K562 (cell line): Measurements from ENCODE around the gene KIF5A. TPM values are rescaled to one million over a fixed set of nuclear protein-coding genes. Genes with fewer than 3 reads are reported as not detected.

Source experiments
- ATAC-seq: fragments of 200-7000 bp; cut with Tn5 transposase; 3 replicates; pipeline ENCODE4 v1.9.1; 2020; ENCODE audit warnings: moderate library complexity
- BruUV-seq: library from RNA; stranded (reverse); fragments of 400-500 nt; replicated peaks from 2 replicates; lab custom pipeline; 2021; lab: Mats Ljungman, UMichigan
- CTCF ChIA-PET: fragments of 300-600 bp; formaldehyde crosslinking; extraction: SDS; loops from one replicate; lab custom pipeline; 2021; ENCODE audit warnings: low intra/inter-chr PET ratio; lab: Yijun Ruan, JAX
- POLR2A ChIA-PET: fragments of 300-600, 350-650 bp; sonication (Branson Sonifier 250); formaldehyde crosslinking; extraction: SDS; loops from one replicate; lab custom pipeline; 2021; ENCODE audit warnings: antibody characterized with exemption, inconsistent platforms; lab: Yijun Ruan, JAX
- DNase-seq, 4 experiments: peaks; one replicate each; pipeline versions ENCODE4 v3.0.0 to v3.0.0-alpha.2; 2011 to 2018; ENCODE audit warnings: low spot score in 3 of 4, mixed read lengths in 3 of 4; ENCODE audit errors: extremely low read depth in 1 of 4
- FAIRE-seq: peaks from 2 replicates; lab custom pipeline; 2011; peaks lifted over from hg19 to GRCh38; lab: Jason Lieb, UNC
- H2AFZ ChIP-seq: 2 replicates; pipeline ENCODE4 v1.6.0; 2011; ENCODE audit warnings: low read depth, low read length, control low read depth, inconsistent platforms
- H3K27ac ChIP-seq: fragments of 200-600 bp; 3 replicates; pipeline ENCODE4 v1.8.0; 2011; ENCODE audit warnings: low read depth, mild to moderate bottlenecking, control low read depth, inconsistent platforms, low read length, moderate library complexity, mixed read lengths; ENCODE audit errors: extremely low read depth
- H3K27me3 ChIP-seq, 2 experiments: fragments of 300-600 bp in 1 of 2; 2 replicates in 1 of 2; 3 replicates in 1 of 2; pipeline versions ENCODE4 v1.6.0 to v1.8.0; 2011; ENCODE audit warnings: inconsistent platforms in 2 of 2, low read length in 2 of 2, mild to moderate bottlenecking in 1 of 2, mixed read lengths in 1 of 2, moderate library complexity in 1 of 2; ENCODE audit not compliant: control insufficient read depth in 2 of 2, insufficient read depth in 2 of 2
- H3K36me3 ChIP-seq: fragments of 300-600 bp; 3 replicates; pipeline ENCODE4 v1.8.0; 2011; ENCODE audit warnings: mild to moderate bottlenecking, low read length, inconsistent platforms; ENCODE audit not compliant: control insufficient read depth, insufficient read depth
- H3K4me1 ChIP-seq, 2 experiments: fragments of 200-600 bp in 1 of 2; replicated peaks in 1 of 2; 2 replicates in 1 of 2; 3 replicates in 1 of 2; pipeline versions ENCODE4 v1.5.1 to v1.8.0; 2011; ENCODE audit warnings: inconsistent platforms in 2 of 2, low read length in 2 of 2, mild to moderate bottlenecking in 1 of 2, mixed read lengths in 1 of 2, moderate library complexity in 1 of 2; ENCODE audit not compliant: control insufficient read depth in 2 of 2, insufficient read depth in 2 of 2
- H3K4me2 ChIP-seq: 2 replicates; pipeline ENCODE4 v1.6.1; 2011; ENCODE audit warnings: low read length, control low read depth, inconsistent platforms, mixed read lengths; ENCODE audit not compliant: insufficient read depth
- H3K4me3 ChIP-seq: fragments of 200-600 bp; sonication (generic), shearing (Covaris generic); 2 replicates; pipeline ENCODE4 v1.5.1; 2016; ENCODE audit warnings: control low read depth, inconsistent platforms
- H3K79me2 ChIP-seq: fragments of 200-600 bp; 3 replicates; pipeline ENCODE4 v1.8.0; 2011; ENCODE audit warnings: low read length, inconsistent platforms; ENCODE audit not compliant: control insufficient read depth, insufficient read depth
- H3K9ac ChIP-seq, 2 experiments: 2 replicates each; pipeline versions ENCODE4 v1.6.0 to v1.6.1; 2011; ENCODE audit warnings: low read depth in 2 of 2, low read length in 2 of 2, control low read depth in 1 of 2, inconsistent platforms in 1 of 2, mild to moderate bottlenecking in 1 of 2, mixed read lengths in 1 of 2; ENCODE audit not compliant: insufficient read depth in 1 of 2
- H3K9me1 ChIP-seq: one replicate; pipeline ENCODE4 v1.6.0; 2011; ENCODE audit warnings: inconsistent platforms, mild to moderate bottlenecking, low read length, moderate library complexity; ENCODE audit not compliant: control insufficient read depth, insufficient read depth
- H3K9me3 ChIP-seq: replicated peaks from 2 replicates; pipeline ENCODE4 v1.5.1; 2011; ENCODE audit warnings: low read depth, low read length, inconsistent platforms; ENCODE audit not compliant: control insufficient read depth, insufficient read depth
- H4K20me1 ChIP-seq: replicated peaks from 2 replicates; pipeline ENCODE4 v1.6.1; 2011; ENCODE audit warnings: low read length, inconsistent platforms, mixed read lengths; ENCODE audit not compliant: control insufficient read depth, insufficient read depth
- RBFOX2 ChIP-seq: fragments of 200-400 bp; formaldehyde crosslinking; IDR thresholded peaks from 2 replicates; pipeline ENCODE4 v1.6.1; 2017; ENCODE audit warnings: low read depth, mild to moderate bottlenecking, low read length, moderate library complexity
- ZNF512 ChIP-seq: IDR thresholded peaks from 2 replicates; pipeline ENCODE4 v1.6.1; 2016; ENCODE audit warnings: missing genetic modification characterization, missing compliant biosample characterization
- WGBS: fragments of 100-300 bp; shearing (Covaris generic); methylation state at CpG from one replicate; pipeline ENCODE4 v1.1.6; 2016; ENCODE audit warnings: low coverage, mixed read lengths; ENCODE audit not compliant: insufficient coverage; ENCODE audit errors: missing lambda C conversion rate; 5-methylcytosine and 5-hydroxymethylcytosine counted together
- in situ Hi-C: fragments of 300-500 bp; cut with MboI; formaldehyde crosslinking; loops from 4 replicates; pipeline ENCODE4 v1.15.0; 2018; ENCODE audit warnings: inconsistent platforms, mixed read lengths
- intact Hi-C: fragments of 100-400 bp; cut with micrococcal nuclease; formaldehyde crosslinking; loops from 2 replicates; pipeline ENCODE4 v1.14.2; 2022
- polyA plus RNA-seq, 8 experiments: library from polyadenylated mRNA; depleted of rRNA in 4 of 8; stranded (reverse) in 5 of 8; unstranded in 3 of 8; fragments of >200 nt; fragmentation: Nextera tagmentation in 2 of 8; fragmentation: Illumina TruSeq in 1 of 8; extraction: Ambion mirVana in 2 of 8; extraction: Trizol in 1 of 8; gene quantifications; 2 replicates each; pipeline versions ENCODE4 v1.2.1 to v1.2.3, GENCODE V29; 2011 to 2014; ENCODE audit warnings: inconsistent platforms in 1 of 8, missing spikeins in 1 of 8
- total RNA-seq, 7 experiments: library from RNA; depleted of rRNA in 6 of 7; stranded (reverse); fragments of >200 nt in 6 of 7; fragmentation: Illumina TruSeq in 2 of 7; extraction: Trizol in 2 of 7; gene quantifications; 2 replicates each; pipeline versions ENCODE4 v1.2.1 to v1.2.3, GENCODE V29; 2011 to 2021; ENCODE audit warnings: low replicate concordance in 1 of 7

The KIF5A gene
- total and polyA plus RNA-seq, 9 of the 15 experiments (the other 6 are each of a cell fraction or from before 2014, with no cell fraction given): 3.4 to 17.7 (median 8.0) TPM

- H3K9me1 ChIP-seq: no peaks in the 10 kb centered on the region
- no peak overlapping the region for H3K27ac ChIP-seq
- FAIRE-seq (no peak), DNase-seq (no peak), ATAC-seq (no peak)
- H3K4me3 ChIP-seq: no peak overlapping the region
- WGBS: 82% methylated on average over 5 of the region's 5 CpGs
- H3K9me3 ChIP-seq: no peaks in the 10 kb centered on the region
- peaks cover 46% of the 10 kb centered on the region; the same call in 2 of the 3 replicates for H3K36me3 ChIP-seq
- in situ Hi-C loops: loop anchor here (5.0 kb wide), 2 partner anchors 62 to 102 kb away; partner anchors contain the start of gene OS9
- intact Hi-C loops: no loop called here
- no peak overlapping the region for H3K4me2 ChIP-seq
- no peaks in the 10 kb centered on the region for H3K27me3 ChIP-seq
- 0 out of 3 replicates have a peak, but pooled peaks cover 5% of the 10 kb centered on the region for H3K79me2 ChIP-seq
- TF ChIP-seq RBFOX2: 0 out of 2 replicates have a peak, but pooled peaks have one; percentile 20
- no peak for TF ChIP-seq ZNF512 (tag)
- POLR2A ChIA-PET: interaction anchor here (0.6 to 2.1 kb wide), 5 partner anchors 16 to 176 kb away, joined by 3 to 5 read pairs (median 4); partner anchors contain the start of gene DDIT3
- CTCF ChIA-PET: no interaction called here
- H4K20me1 ChIP-seq: no peaks in the 10 kb centered on the region
- H3K9ac ChIP-seq: 0 out of 4 replicates have a peak overlapping the region, but pooled peaks of 1 of the 2 experiments have one; percentile 48
- peaks cover 0 to 34% of the 10 kb centered on the region in 2 experiments; a peak in 3 of 5 replicates for H3K4me1 ChIP-seq
- no peak overlapping the region for H2AFZ ChIP-seq
- BruUV-seq: no TSS peak
Measured at GRCh38 chr12:57629897-57630471, 80.1 kb downstream of the KIF5A start.
